Measurements from ENCODE around the gene RAB12.
"Not testable (repeated sequence)": the region's sequence is repeated elsewhere in the genome, so short reads cannot be mapped to it uniquely, and the experiment has no call there.

Gene RAB12

DNA sequence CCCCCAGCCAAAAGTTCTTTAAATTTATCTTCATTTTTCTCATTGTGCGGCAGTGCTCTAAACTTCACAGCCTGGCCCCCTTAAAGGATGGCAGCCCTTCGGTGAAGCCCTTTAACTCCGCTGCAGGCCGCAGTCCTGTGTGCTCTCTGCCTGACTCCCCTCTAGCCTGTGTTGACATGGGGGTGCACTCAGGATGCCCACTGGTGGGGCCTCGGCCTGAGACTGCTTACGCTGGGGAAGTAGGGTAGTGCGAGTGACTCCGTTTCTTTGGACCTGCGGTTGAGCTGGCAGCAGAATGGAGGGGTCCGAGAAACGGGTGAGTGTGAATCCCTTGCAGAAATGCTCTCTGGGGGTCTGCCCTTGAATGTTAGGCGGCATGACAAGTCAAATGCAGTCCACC lies 5.6 kb downstream of the RAB12 start:
- no peak for DNase-seq

DNA sequence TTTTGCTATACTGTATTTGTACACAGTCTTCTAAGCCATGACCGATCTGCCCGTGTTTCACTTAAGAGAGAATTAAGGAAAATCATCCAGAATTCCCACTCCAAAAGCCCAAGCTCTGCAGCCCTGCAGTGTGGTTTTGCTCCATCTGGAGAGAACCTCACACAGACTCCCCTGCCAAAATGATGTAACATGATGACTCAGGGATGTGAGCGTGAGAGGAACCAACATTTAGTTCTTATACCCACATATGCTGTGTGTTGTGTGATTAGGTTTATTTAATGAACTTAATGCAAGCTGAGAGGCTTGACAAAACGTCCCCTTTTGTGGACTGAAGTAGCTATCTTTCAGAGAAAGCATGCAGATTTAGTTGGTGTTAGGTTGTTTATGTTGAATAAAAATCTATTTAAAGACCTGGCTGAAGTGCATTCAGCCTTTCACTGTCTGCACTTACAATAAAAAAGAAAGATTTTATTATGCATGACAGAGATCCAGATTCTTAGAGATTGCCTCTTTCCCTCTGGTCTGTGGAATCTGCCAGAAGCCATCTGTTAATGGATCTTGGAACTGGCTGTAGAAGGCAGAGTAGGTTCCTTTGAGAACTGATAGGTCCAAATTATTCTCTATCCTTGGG lies 6.3 kb downstream of the RAB12 start:
- DNase-seq: peak; percentile 79

DNA sequence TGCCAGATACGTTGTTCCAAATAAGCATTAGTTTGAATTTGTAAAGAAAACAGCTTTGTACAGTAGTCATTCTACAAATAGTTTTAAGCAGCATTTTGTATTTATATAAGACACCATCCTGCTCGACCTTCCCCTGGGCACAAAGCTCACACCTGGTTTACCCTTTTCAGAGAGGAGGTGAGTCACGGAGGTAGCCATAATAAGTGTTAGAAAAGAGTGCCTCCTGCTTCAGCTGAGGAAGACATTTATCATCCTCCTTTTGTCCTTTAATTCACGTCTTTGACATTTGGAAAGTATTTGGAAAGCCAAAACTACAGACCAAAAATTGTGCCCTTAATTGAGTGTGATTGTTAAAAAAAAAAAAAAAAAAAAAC lies 6.8 kb downstream of the RAB12 start:
- no peak for DNase-seq

DNA sequence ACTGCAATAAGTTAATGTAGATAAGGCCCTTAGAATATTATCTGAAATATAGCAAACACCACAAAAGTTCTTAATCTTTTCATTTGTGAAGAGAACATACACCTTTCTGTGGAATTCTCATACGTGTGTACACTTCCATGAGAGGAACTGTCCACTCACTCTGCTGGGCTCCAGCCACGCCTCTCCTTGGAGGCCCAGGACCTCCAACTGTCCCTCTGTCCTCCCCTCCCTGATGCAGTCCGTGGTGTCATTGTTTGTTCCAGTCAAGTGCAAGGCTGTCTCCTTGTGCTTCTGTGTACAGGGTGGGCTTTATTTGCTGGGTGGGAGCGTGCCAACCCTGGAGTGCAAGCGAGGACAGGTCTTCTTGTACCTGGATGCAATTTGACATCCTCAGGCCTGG lies 8.7 kb downstream of the RAB12 start:
- no peak for DNase-seq

DNA sequence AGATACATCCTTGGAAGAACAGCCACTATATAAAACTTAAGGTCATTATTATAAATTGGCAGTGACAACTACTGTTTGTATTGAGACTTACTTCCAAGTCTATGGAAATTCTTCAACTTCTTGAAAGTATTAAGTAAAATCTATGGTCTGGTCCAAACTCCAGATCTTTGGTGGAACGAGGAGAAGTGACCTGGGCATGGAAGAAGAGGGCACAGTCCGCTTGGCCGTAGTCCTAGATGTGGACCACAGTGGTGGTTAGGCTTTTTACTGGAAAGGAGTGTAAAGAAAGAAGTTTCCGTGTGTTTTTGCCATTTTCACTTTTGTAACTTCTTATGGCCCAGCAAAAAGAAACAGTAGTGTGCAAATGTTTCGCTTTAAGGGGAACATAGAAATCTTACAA lies 9.8 kb downstream of the RAB12 start:
- no peak for DNase-seq

DNA sequence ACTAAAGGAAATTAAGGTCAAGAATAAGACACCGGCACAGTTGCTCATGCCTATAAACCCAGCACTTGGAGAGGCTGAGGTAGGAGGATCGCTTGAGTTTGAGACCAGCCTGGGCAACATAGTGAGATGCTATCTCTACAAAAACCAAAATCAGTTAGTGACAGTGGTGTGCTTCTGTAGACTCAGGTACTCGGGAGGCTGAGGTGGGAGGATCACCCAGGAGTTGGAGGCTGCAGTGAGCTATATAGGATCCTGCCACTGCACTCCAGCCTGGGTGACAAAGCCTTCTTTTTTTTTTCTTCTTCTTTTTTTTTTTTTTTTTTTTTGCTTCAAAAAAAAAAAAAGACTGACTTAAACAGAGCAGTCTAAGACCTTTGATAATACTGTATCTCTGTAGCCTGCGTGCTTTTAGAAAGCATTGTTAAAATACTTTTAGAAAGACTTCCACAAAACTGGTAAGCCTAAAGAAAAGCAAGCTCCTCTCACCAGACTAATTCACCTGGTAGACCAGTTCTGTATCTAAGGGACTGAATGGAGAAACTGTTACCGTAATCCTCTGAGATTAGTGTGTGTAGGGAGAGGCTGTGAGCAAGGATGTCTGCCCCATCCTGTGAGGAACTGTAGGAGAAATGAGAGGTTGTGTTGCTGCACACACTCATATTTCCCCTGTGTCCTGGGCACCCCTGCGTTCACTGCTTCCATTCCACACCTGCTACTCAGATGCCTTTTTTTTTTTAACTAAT lies 10.8 kb downstream of the RAB12 start:
- no peak for DNase-seq

DNA sequence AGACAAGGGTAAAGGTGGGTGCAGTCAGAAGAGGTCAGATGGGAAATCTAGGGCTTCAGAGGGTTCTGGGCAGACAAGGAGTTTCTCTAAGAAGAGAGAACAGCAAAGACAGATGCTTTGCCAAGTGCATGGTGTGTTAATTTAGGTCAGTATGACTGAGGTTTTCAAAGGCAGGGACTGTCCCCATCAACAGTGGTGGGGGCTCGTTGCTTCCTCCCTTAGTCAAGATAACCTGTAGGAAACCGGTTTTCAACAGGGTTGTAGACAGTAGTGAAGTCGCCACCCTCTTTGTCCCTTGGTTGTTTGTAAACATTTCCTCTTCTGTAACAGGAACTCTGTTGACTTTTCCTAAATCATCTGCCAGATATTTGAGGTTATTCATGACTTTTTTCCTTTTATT lies 11.6 kb downstream of the RAB12 start:
- peak; percentile 4 for DNase-seq

DNA sequence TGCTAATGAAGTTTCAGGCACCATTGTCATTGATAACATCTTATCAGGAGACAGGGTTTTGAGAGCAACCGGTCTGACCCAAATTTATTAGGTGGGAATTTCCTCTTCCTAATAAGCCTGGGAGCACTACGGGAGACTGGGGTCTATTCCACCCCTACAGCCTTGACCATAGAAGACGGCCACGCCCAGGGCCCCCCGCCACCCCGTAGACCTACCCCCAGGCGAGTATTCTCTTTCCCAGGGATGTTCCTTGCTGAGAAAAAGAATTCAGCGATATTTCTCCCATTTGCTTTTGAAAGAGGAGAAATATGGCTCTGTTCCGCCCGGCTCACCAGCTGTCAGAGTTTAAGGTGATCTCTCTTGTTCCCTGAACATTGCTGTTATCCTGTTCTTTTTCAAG lies 13.4 kb downstream of the RAB12 start:
- not testable (repeated sequence) for DNase-seq

DNA sequence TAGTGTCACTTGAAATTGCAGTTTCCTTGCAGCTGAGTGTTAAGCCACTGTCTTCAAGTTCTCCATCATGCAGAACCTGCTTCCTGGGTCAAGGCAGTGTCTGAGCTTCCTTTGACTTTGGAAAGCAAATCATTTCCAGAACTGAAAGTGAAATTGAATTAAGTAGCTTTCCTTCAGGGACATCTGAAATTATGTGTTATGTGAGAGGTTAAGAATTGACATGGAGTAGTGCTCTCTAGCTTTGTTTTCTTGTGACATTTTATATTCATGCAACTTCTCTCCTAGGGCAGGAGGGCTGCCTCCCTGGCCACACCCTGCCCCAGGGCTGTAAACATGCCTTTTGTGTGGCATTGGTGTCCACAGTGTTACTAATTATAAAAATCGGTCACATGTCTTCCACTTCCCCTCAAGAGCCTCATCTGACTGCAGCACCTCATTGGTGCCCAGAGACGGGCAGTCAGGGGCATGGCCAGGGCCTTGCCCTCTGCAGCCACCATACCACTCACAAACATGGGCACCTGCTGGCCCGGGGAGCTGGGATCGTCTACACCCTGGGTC lies 14.4 kb downstream of the RAB12 start:
- peak; percentile 81 for DNase-seq

DNA sequence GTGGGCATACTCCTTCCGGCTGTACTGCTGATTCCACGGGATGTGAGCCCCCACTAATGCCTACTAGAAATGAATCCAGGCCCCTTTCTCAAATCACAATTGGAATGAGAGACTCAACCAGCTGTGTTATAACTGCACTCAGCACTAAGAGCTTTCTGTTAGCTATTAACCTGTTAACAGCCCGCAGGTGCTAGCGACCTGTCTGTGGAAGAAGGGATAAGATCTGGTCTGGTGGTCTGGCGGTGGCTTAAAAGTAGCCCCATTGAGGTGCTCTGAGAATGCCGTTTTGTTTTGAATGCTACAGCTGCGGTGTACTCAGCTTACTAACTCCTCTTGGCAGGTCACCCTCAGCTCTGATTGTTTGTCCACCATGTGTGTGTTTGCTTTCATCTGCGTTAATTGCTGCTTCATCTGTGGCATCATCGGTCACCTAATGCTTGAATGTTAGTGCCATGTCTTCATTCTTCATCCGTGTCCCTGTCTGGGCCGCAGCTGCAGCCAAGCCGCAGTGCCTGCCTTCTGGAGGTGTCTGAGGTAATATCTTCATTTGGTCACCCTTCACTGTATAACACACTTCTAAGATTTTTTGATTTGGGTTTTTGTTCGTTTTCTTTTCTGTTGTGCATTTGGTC lies 16.3 kb downstream of the RAB12 start:
- DNase-seq: no peak

DNA sequence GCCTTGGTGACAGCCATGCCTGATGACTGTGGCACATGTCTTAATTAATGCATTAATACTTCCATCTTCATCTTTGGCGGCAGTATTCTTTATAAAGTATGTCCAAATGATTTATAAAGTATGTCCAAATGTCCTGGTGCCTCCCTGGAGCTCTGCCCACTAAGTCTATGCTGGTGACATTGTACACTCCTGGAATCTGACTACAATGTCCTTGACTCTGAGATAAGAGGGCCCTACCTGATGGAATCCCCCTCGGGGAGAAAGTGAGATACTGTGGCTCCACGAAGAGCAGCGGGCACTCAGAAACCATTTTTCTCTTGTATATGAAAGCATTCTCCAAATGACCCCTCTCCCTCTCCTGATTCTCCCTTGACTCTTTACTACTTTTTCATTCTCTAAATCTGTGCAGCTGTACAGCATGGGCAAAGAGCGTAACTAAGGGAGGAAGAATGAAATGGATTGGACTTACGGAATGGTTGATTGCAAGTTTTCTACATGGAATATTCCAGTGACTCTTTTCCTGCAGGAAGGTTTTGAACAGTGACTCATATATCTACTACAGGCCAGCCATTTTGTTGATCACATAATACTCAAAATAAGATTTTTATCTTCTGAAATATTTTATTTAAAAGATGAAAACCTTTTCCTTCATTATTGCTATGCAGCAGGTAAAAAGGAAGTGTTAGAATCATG lies 17.3 kb downstream of the RAB12 start:
- DNase-seq: no peak

DNA sequence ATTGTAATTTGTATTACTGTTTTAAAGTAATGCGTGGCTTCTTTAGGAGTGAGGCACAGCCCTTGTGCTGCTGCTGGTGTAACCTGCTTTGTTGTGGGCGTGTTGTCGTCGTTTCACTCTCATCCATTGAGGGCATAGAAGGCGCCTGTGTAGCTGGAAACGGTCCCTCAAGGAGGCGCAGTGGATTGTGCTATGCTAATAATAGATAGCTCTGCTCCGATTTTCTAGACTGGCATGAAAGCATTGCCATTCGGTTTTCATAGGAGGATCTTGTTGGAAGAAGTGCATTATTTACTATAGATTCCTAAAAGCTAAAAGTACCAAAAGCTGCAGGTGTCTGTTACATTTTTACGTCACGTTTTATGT lies 17.9 kb downstream of the RAB12 start:
- no peak for DNase-seq

DNA sequence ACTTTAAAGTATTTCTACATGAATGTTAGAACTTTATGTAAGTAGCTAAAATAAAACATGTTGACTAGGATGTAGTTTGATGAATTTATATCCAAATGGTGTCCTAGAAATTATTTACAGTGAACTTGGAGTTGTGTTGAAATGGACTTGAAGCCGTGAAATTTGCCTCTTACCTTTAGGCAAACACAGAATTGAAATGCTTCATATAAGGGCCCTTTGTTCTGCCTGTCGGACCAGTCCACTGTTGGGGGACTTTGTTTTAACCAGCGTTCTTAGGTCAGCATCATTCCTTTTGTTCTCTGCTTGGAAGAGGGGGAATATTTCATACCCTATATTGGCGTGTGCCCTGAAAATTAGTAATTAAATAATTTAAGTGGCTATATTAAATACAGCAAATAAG lies 18.3 kb downstream of the RAB12 start:
- DNase-seq: no peak

DNA sequence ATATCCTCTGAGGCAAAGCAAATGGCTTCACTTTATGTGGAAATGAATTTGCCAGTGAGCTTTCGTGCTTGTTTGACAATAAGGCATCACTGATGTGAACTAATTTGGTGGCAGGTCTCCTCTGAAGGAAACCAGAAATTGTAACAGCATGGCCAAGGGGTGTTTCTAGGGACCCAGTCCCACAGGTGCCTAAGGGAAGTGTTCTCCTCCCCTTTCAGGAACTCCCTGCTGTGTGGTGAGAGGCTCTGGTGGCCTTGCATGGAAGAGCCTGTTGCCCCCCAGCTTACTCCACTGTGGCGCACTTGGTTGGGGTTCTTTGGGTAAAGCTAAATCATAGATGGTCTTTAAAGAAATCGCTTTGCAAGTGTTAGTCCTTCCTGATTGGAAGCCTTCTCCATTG lies 20.4 kb downstream of the RAB12 start:
- DNase-seq: no peak

DNA sequence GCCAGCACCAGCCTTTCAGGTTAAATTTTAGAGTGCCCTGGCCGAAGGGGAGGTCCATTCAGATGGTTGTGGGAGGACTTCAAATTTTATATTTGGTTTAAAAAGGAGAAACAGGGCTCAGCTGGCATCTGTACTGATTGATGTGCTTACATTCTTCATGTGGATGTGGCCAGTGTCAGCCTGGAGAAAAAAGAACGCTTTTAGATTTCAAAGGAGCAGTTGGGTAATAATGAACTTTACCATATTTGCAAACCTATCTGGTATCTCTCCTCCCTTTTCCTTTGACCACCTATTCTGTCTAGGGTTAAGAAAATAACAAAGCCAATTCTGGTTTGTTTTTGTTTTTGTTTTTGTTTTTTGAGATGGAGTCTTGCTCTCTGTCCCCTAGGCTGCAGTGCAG lies 21.3 kb downstream of the RAB12 start:
- no peak for DNase-seq

DNA sequence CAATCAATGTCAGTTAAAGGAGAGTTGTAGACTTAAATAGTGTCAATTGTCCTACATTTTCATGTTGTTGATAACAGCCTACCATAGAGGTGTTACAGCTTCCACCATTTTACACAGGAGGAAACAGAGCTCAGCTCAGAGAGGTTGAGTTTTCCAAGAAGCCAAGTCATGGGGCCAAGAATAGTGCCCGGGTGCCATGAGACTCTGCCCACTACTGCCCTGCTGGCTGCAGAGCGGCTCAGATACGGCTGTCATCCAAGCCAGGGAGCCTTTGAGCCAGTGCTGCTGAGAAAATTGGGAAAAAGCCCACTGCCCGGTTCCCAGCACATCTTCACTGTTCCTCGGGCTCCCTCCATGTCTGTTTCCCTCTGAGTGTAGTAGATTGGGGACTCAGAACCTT lies 22.0 kb downstream of the RAB12 start:
- DNase-seq: no peak

DNA sequence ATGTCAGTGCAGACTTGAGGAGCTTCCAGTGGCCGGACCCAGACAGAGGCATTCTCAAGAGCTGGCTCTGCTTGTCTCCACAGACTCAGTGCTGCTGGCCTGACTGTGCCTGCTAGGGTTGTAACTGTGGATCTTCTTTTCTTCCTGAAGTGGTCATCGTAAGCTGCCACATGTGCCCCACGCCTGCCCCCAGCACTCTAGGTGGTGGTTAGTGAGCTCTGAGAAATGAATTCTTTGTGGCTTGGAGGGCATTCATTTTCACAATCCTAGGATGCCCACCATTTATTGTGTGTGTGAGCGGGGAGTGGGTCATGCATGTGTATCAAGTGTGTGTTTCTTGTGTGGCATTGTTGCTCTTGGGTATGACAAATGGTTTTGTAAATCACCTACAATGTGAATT lies 23.1 kb downstream of the RAB12 start:
- DNase-seq: no peak

DNA sequence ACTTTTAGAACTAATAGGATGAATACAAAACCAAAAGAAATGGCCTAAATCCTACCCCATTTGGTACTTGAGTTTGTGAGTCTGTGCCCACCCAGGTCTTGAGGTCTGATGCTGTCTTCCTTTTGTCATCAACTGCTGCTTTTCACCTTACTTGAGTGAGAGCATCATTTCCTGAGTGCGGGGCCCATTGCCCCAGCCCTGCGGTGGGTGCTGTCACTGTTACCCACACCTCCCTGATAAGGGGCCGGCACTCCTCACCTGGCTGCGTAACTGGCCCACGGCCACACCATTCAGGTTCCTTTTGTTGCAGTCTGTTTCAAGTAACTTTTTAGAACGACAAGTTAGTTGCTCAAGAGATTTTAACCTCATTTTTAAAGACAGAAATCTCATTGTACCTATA lies 25.3 kb downstream of the RAB12 start:
- DNase-seq: no peak

DNA sequence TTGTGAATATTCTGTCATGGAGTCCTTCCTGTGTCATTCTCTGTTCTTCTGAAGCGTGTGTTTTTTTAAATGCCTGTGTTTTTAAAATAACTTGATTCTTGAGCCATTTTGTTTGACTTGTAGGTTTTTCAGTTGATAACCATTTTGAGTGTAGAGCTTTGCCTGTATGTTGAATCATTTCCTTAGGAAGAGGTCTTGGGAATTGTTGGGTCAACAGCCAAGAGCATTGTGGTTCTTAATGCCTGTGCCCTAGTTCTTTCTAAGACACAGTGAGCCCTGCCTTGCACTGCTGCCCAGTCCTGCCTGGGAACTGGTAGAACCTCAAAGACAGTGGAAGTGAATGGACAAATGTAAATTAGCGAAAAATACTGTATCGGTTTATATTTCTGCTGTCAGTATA lies 25.9 kb downstream of the RAB12 start:
- no peak for DNase-seq

DNA sequence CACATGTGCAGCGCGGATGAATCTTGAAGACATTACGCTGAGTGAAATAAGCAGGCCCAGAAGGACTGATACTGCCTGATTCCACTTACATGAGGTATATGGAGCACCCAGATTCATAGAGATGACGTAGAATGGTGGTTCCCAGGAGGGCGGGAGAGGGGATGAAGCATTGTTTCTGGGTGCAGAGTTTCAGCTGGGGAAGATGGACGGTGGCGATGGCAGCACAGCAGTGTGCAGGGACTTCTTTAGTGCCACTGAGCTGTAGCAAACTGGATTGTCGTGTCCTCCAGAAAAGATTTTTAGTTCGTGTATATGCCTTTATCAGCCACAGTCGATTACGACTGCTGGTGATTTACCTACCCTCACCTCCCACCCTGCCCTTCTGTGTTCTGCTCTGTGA lies 30.5 kb downstream of the RAB12 start:
- DNase-seq: no peak

DNA sequence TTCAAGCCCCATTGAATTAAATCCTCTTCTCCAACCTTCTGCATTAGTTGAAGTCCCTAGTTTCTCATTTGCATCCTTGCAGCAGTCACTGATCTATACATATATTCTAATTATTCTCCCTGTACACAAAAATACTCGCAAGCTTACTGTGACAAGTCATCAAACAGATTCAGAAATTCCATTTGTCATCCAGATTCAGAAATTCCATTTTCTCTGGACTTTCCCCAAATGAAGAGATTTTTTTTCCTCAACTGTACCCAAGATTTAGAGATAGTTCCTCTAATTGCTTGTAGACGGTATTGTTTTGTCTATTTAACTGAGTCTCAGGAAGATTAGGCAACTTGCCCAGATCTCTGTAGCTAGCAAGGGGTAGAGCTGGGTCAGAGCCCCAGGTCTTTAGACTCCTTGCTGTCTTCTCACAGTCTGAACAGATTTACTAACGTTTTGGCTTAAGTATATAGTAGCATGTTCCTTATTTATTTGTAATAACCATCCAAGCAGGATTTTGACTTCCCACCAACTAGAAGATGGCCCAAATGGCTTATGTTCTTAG lies 34.2 kb downstream of the RAB12 start:
- DNase-seq: peak; percentile 45

DNA sequence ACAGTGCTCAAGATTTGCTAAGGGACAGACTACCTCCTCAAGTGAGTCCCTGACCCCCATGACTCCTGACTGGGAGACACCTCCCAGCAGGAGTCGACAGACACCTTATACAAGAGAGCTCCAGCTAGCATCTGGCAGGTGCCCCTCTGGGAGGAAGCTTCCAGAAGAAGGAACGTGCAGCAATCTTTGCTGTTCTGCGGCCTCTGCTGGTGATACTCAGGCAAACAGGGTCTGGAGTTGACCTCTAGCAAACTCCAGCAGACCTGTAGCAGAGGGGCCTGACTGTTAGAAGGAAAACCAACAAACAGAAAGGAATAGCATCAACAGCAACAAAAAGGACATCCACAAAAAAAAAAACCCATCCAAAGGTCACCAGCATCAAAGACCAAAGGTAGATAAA lies 38.1 kb downstream of the RAB12 start:
- not testable (repeated sequence) for DNase-seq

Measured in inflammatory macrophage treated with lipopolysaccharide for 4 hours (primary cell).